Mesenchymal stem cell (in vitro differentiated cells and primary cell): ENCODE measurements around the gene HOXA3.

ENCODE experiments used
- DNase-seq: peaks from one replicate; pipeline ENCODE4 v3.0.0-alpha.2; 2013
- H2AFZ ChIP-seq: one replicate; pipeline ENCODE4 v1.6.1; 2013; ENCODE audit warnings: low read depth, mild to moderate bottlenecking, control low read depth, inconsistent platforms, low read length, moderate library complexity
- H2AK5ac ChIP-seq: 2 replicates; pipeline ENCODE4 v1.6.1; 2013; ENCODE audit warnings: low read length, moderate library complexity, mild to moderate bottlenecking, inconsistent platforms; ENCODE audit not compliant: severe bottlenecking
- H2BK120ac ChIP-seq: one replicate; pipeline ENCODE4 v1.6.1; 2013; ENCODE audit warnings: low read depth, mild to moderate bottlenecking, inconsistent platforms, low read length, moderate library complexity
- H2BK12ac ChIP-seq, 2 experiments: one replicate each; pipeline ENCODE4 v1.6.1; 2013; ENCODE audit warnings: inconsistent platforms in 2 of 2, low read length in 2 of 2, mild to moderate bottlenecking in 2 of 2, moderate library complexity in 2 of 2, control low read depth in 1 of 2
- H2BK15ac ChIP-seq: one replicate; pipeline ENCODE4 v1.6.1; 2013; ENCODE audit warnings: mild to moderate bottlenecking, low read depth, inconsistent platforms; ENCODE audit not compliant: poor library complexity, severe bottlenecking
- H2BK5ac ChIP-seq: 2 replicates; pipeline ENCODE4 v1.6.1; 2013; ENCODE audit warnings: low read depth, mild to moderate bottlenecking, low read length, control low read depth, inconsistent platforms; ENCODE audit not compliant: poor library complexity, severe bottlenecking
- H3K14ac ChIP-seq, 2 experiments: one replicate each; pipeline ENCODE4 v1.6.1; 2013; ENCODE audit warnings: inconsistent platforms in 2 of 2, low read length in 2 of 2, control low read depth in 1 of 2, mild to moderate bottlenecking in 1 of 2, moderate library complexity in 1 of 2
- H3K18ac ChIP-seq, 2 experiments: one replicate each; pipeline ENCODE4 v1.6.1; 2013; ENCODE audit warnings: inconsistent platforms in 2 of 2, low read length in 2 of 2, control low read depth in 1 of 2, low read depth in 1 of 2, mild to moderate bottlenecking in 1 of 2
- H3K23ac ChIP-seq, 2 experiments: one replicate each; pipeline ENCODE4 v1.6.1; 2013; ENCODE audit warnings: inconsistent platforms in 2 of 2, low read length in 2 of 2, mild to moderate bottlenecking in 2 of 2, moderate library complexity in 2 of 2, control low read depth in 1 of 2
- H3K27ac ChIP-seq: 2 replicates; pipeline ENCODE4 v1.5.1; 2013; ENCODE audit warnings: mild to moderate bottlenecking, moderate library complexity, low read length, control low read depth, inconsistent platforms; ENCODE audit not compliant: poor library complexity, severe bottlenecking
- H3K27me3 ChIP-seq, 2 experiments: 2 replicates each; pipeline versions ENCODE4 v1.6.1 to v1.7.0; 2013; ENCODE audit warnings: low read length in 2 of 2, mild to moderate bottlenecking in 2 of 2, moderate library complexity in 2 of 2, control low read depth in 1 of 2, inconsistent platforms in 1 of 2; ENCODE audit not compliant: control insufficient read depth in 1 of 2, insufficient read depth in 1 of 2
- H3K36me3 ChIP-seq, 2 experiments: 2 replicates each; pipeline versions ENCODE4 v1.6.1 to v1.7.0; 2013; ENCODE audit warnings: low read length in 2 of 2, control low read depth in 1 of 2, inconsistent platforms in 1 of 2, low read depth in 1 of 2, mild to moderate bottlenecking in 1 of 2; ENCODE audit not compliant: insufficient read depth in 2 of 2, control insufficient read depth in 1 of 2
- H3K4ac ChIP-seq, 2 experiments: one replicate each; pipeline ENCODE4 v1.6.1; 2013; ENCODE audit warnings: inconsistent platforms in 2 of 2, low read length in 2 of 2, mild to moderate bottlenecking in 2 of 2, moderate library complexity in 2 of 2, control low read depth in 1 of 2, low read depth in 1 of 2
- H3K4me1 ChIP-seq: 2 replicates; pipeline ENCODE4 v1.6.1; 2013; ENCODE audit warnings: low read depth, low read length, control low read depth; ENCODE audit not compliant: control insufficient read depth, insufficient read depth
- H3K4me2 ChIP-seq: 2 replicates; pipeline ENCODE4 v1.6.1; 2013; ENCODE audit warnings: low read length, mild to moderate bottlenecking, inconsistent platforms; ENCODE audit not compliant: poor library complexity, severe bottlenecking
- H3K4me3 ChIP-seq, 2 experiments: 2 replicates each; pipeline versions ENCODE4 v1.5.1 to v1.7.0; 2013; ENCODE audit warnings: low read length in 2 of 2, mild to moderate bottlenecking in 2 of 2, control low read depth in 1 of 2, low read depth in 1 of 2; ENCODE audit not compliant: insufficient read depth in 1 of 2
- H3K79me1 ChIP-seq: replicated peaks from 2 replicates; pipeline ENCODE4 v1.6.1; 2013; ENCODE audit warnings: mild to moderate bottlenecking, control low read depth, low read length, inconsistent platforms; ENCODE audit not compliant: poor library complexity, severe bottlenecking
- H3K9ac ChIP-seq: 2 replicates; pipeline ENCODE4 v1.7.0; 2013; ENCODE audit warnings: mild to moderate bottlenecking, low read length, moderate library complexity
- H3K9me3 ChIP-seq: 2 replicates; pipeline ENCODE4 v1.7.0; 2013; ENCODE audit warnings: mild to moderate bottlenecking, low read length; ENCODE audit not compliant: control insufficient read depth
- H4K8ac ChIP-seq: one replicate; pipeline ENCODE4 v1.6.1; 2013; ENCODE audit warnings: inconsistent platforms, mild to moderate bottlenecking, low read length, moderate library complexity
- H4K91ac ChIP-seq: one replicate; pipeline ENCODE4 v1.6.1; 2013; ENCODE audit warnings: mild to moderate bottlenecking, low read length, inconsistent platforms
- WGBS: methylation state at CpG from one replicate; pipeline ENCODE4 v1.1.7; 2013; ENCODE audit warnings: mixed read lengths; 5-methylcytosine and 5-hydroxymethylcytosine counted together

Gene HOXA3

DNA sequence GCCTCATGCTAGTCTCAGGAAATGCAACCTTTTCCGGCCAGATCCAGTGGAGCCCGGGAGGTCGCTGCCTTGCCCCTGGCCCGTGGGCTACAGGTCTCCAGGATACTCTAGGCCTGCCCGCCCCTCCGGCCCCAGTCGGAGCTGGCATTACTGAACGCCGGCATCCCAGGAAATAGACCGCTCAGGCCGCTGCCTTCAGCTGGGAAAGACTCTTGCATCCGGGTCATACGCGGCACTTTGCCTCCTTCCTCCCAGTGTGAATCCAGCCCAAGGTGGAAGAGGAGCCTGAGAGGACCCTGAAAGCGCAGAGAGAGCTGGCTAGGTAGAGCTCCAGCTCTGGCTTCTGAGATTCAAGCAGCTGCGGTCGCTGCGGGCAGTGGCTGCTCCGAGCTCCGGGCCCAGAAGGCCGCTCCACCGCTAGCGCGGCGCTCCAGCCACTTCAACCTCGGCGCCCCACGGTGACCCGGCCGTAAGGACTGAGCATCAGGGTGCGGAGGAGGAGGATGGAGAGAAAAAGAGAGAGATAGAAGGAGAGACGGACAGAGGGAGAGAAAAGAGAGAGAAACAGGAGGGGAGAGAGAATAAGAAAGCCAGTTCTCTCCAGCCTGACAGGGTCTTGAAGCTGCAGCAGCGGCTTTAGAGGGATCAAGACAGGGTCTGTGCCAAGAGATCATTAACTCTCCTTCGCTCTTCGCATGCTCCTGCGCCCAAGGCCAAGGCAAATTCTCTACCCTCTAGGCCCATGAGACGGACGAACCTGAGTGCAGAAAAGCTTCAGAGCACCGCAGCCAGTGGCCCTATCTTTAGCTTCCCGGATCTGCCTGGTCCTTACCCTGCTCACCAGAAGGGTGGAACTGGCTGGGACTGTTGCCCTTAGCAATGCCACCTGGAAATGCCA lies 23.5 kb upstream of the HOXA3 start:
- H2AFZ ChIP-seq: no peak overlapping the region
- H3K36me3 ChIP-seq: peaks cover 4 to 55% of the 10 kb centered on the region in 2 experiments
- no peak for DNase-seq
- H2BK120ac ChIP-seq: no peak overlapping the region
- H3K27me3 ChIP-seq: peaks cover 0 to 8% of the 10 kb centered on the region in 2 experiments
- H3K23ac ChIP-seq: no peak overlapping the region
- H2AK5ac ChIP-seq: no peak overlapping the region
- H4K8ac ChIP-seq: no peak overlapping the region
- peaks cover 7% of the 10 kb centered on the region for H3K4me1 ChIP-seq
- H2BK5ac ChIP-seq: peak overlapping the region; percentile 20
- no peak overlapping the region for H3K14ac ChIP-seq
- no peaks in the 10 kb centered on the region for H3K9me3 ChIP-seq
- no peaks in the 10 kb centered on the region for H3K79me1 ChIP-seq
- peak overlapping the region; percentile 71 for H3K27ac ChIP-seq
- H2BK12ac ChIP-seq: no peak overlapping the region
- H2BK15ac ChIP-seq: no peak overlapping the region
- peak overlapping the region; percentile 60 for H3K4me2 ChIP-seq
- H3K9ac ChIP-seq: peak overlapping the region; percentile 90
- H3K4me3 ChIP-seq: peak overlapping the region; percentile 61 to 92
- peak overlapping the region in 1 of 2 experiments; percentile 18 for H3K18ac ChIP-seq
- no peak overlapping the region for H3K4ac ChIP-seq
- H4K91ac ChIP-seq: no peak overlapping the region
- WGBS: 51% methylated on average over 40 of the region's 40 CpGs

DNA sequence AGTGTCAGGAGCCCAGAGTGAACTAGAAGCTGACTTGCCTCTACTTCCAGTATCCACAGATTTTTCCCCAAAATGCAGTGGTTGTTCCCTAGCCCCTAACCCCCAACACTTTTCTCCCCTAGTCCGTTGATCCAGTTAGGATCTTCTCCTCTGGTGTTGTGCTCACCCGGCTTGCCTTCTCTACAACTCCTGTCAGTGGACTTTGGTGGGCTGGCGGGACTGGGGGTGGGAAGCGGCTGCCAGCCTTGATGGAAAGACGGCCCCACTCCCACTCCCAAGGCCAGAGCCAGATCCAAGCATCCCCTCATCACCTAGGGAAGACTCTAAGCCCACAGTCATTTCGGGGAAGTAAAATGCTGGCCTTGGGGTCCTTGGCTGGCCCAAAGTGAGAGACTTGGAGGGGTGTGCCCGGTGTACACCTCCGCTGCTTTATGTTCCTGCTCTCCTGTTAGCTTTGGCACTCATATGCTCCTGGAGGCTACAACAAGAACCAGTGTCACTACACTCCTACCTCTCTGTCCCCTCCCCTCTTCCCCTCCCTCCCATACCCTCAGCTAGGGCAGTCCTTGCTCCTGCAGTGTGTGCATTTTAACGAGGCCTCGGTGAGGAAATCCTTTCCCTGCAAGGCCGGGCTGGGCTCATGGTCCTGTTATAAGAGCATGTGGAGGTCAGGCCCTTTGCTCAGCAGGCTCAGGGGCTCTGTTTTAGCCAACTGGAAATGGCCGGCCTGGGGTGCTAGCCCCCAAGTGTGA lies 22.7 kb upstream of the HOXA3 start:
- Histone ChIP-seq H3K4me2 (peak overlapping the region; percentile 60), H3K36me3 (peaks cover 4 to 56% of the 10 kb centered on the region in 2 experiments), H3K4me1 (no peaks in the 10 kb centered on the region), H4K91ac (no peak overlapping the region), H3K23ac (no peak overlapping the region), H4K8ac (no peak overlapping the region), H3K4me3 (peak overlapping the region; percentile 61 to 92), H3K9ac (peak overlapping the region; percentile 90), H3K14ac (no peak overlapping the region), H3K9me3 (no peaks in the 10 kb centered on the region), H2BK15ac (no peak overlapping the region), H3K27me3 (peaks cover 0 to 8% of the 10 kb centered on the region in 2 experiments), H2BK12ac (no peak overlapping the region), H3K27ac (peak overlapping the region; percentile 71), H2AFZ (no peak overlapping the region), H2AK5ac (no peak overlapping the region), H2BK5ac (no peak overlapping the region), H3K79me1 (no peaks in the 10 kb centered on the region), H3K4ac (no peak overlapping the region), H3K18ac (peak overlapping the region in 1 of 2 experiments; percentile 18), H2BK120ac (no peak overlapping the region)
- 61% methylated on average over 12 of the region's 12 CpGs for WGBS
- DNase-seq: no peak

DNA sequence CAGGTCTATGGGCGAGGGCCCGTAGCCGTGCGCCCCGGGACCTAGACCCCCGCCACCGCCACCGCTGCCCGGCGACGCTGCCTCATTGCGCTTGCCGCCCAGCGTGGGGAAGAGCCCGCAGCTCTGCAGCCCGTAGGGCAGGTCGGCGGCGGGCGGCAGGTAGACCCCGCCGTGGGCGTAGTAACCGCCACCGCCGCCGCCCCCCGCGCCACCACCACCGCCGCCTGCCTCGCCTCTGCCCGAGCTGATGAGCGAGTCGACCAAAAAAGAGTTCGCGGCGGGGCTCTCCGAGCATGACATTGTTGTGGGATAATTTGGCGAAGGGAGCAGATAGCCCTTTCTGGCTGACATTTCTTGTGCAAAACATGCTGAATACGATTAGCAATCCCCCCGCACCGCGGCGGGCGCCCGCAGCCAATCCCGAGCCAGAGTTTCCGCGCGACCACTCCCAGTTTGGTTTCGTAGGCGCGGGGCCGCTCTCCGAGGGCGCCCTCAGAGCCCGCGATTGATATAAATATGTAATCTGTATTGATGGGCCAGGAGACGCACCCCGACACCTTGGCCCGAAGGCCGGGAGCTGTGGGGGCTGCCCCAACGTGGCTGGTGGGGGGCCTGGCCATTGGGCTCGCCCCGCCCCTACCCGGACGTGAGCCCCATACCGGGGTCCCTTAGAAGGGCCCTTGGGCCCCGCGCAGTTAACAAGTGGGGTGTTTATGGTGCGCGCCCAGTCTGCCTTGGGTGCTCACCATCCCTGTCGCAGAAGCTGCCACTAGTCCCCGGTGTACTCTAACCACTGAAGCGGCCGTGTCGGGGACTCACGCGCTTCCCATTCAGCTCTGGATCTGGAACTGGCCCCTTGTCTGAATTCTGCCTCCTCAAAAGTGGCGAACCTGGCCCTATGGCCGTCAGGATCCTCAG lies 21.8 kb upstream of the HOXA3 start, which contains the start of gene HOXA10:
HOXA10 (minus strand) TSS at position 365 of the 918 bp plus-strand sequence; CDS start at position 351, 14 bp downstream.
- H3K27ac ChIP-seq: peak within 1 kb of the TSS; percentile 85
- H3K9ac ChIP-seq: peak within 1 kb of the TSS; percentile 90
- H2BK5ac ChIP-seq: peak within 1 kb of the TSS; percentile 88
- peak within 1 kb of the TSS; percentile 42 to 83 for H2BK12ac ChIP-seq
- peak within 1 kb of the TSS; percentile 96 for H2BK120ac ChIP-seq
- peak within 1 kb of the TSS; percentile 95 for H4K8ac ChIP-seq
- peak within 1 kb of the TSS; percentile 15 to 80 for H3K14ac ChIP-seq
- no peaks in the 10 kb centered on the region for H3K9me3 ChIP-seq
- H3K4me2 ChIP-seq: peak within 1 kb of the TSS; percentile 60
- no peak within 1 kb of the TSS for H2AK5ac ChIP-seq
- H3K36me3 ChIP-seq: peaks cover 4 to 63% of the 10 kb centered on the region in 2 experiments
- H3K79me1 ChIP-seq: no peaks in the 10 kb centered on the region
- no peaks in the 10 kb centered on the region for H3K4me1 ChIP-seq
- H4K91ac ChIP-seq: peak within 1 kb of the TSS; percentile 89
- H3K4ac ChIP-seq: peak within 1 kb of the TSS; percentile 54 to 82
- peaks cover 0 to 8% of the 10 kb centered on the region in 2 experiments for H3K27me3 ChIP-seq
- WGBS: 17% methylated on average over 82 of the region's 82 CpGs
- H2AFZ ChIP-seq: no peak within 1 kb of the TSS
- H2BK15ac ChIP-seq: peak within 1 kb of the TSS; percentile 91
- H3K18ac ChIP-seq: peak within 1 kb of the TSS; percentile 90 to 91
- no peak for DNase-seq
- H3K23ac ChIP-seq: peak within 1 kb of the TSS; percentile 74 to 95
- H3K4me3 ChIP-seq: peak within 1 kb of the TSS; percentile 61 to 92
